ENCODE data around the gene ZNF683.

The ZNF683 gene

GRCh38 chr1:26405281-26405915, 32.8 kb upstream of the ZNF683 start:
- DNase-seq: no peak
- Histone ChIP-seq H2AFZ (ENCODE audit: low read depth, low read length) (no peak overlapping the region), H3K9ac (ENCODE audit: low read depth, low read length) (no peak overlapping the region), H3K27ac (ENCODE audit: low read length) (no peak overlapping the region), H3K4me3 (ENCODE audit: low read depth in 1 of 2, low read length in 2 of 2) (no peak overlapping the region), H3K36me3 (ENCODE audit: insufficient read depth, low read length) (no peaks in the 10 kb centered on the region), H3K9me3 (ENCODE audit: insufficient read depth, low read length, severe bottlenecking) (no peaks in the 10 kb centered on the region), H3K27me3 (ENCODE audit: insufficient read depth, low read length, poor library complexity) (peaks cover 3% of the 10 kb centered on the region), H3K4me1 (ENCODE audit: insufficient read depth, low read length) (no peaks in the 10 kb centered on the region), H3K79me2 (ENCODE audit: insufficient read depth, low read length) (no peaks in the 10 kb centered on the region), H4K20me1 (ENCODE audit: insufficient read depth, low read length) (peaks cover 3% of the 10 kb centered on the region; the same call in 1 of the 2 replicates), H3K4me2 (ENCODE audit: insufficient read depth, low read length) (no peak overlapping the region)
- no peak for ATAC-seq (ENCODE audit: insufficient read depth, low read depth)
- no peak for TF ChIP-seq EZH2 (IDR thresholded peaks at IDR 0.05; ENCODE audit: borderline replicate concordance, low read depth, low read length, severe bottlenecking)
- no peak for TF ChIP-seq CTCF (IDR thresholded peaks at IDR 0.05; ENCODE audit: borderline replicate concordance, extremely low read depth, low read length, poor library complexity, severe bottlenecking)

GRCh38 chr1:26404641-26405040, 32.1 kb upstream of the ZNF683 start:
- Histone ChIP-seq H3K27me3 (ENCODE audit: insufficient read depth, low read length, poor library complexity) (peaks cover 3% of the 10 kb centered on the region), H3K79me2 (ENCODE audit: insufficient read depth, low read length) (no peaks in the 10 kb centered on the region), H3K9me3 (ENCODE audit: insufficient read depth, low read length, severe bottlenecking) (no peaks in the 10 kb centered on the region), H3K36me3 (ENCODE audit: insufficient read depth, low read length) (no peaks in the 10 kb centered on the region), H3K4me2 (ENCODE audit: insufficient read depth, low read length) (no peak overlapping the region), H2AFZ (ENCODE audit: low read depth, low read length) (no peak overlapping the region), H3K9ac (ENCODE audit: low read depth, low read length) (no peak overlapping the region), H3K4me3 (ENCODE audit: low read depth in 1 of 2, low read length in 2 of 2) (no peak overlapping the region), H3K27ac (ENCODE audit: low read length) (no peak overlapping the region), H3K4me1 (ENCODE audit: insufficient read depth, low read length) (no peaks in the 10 kb centered on the region), H4K20me1 (ENCODE audit: insufficient read depth, low read length) (peaks cover 3% of the 10 kb centered on the region; the same call in 1 of the 2 replicates)
- TF ChIP-seq EZH2 (IDR thresholded peaks at IDR 0.05; ENCODE audit: borderline replicate concordance, low read depth, low read length, severe bottlenecking): no peak
- TF ChIP-seq CTCF (IDR thresholded peaks at IDR 0.05; ENCODE audit: borderline replicate concordance, extremely low read depth, low read length, poor library complexity, severe bottlenecking): no peak
- ATAC-seq (ENCODE audit: insufficient read depth, low read depth) (no peak), DNase-seq (no peak)

GRCh38 chr1:26403656-26404055, 31.1 kb upstream of the ZNF683 start:
- no peak overlapping the region for H2AFZ ChIP-seq (ENCODE audit: low read depth, low read length)
- no peaks in the 10 kb centered on the region for H3K9me3 ChIP-seq (ENCODE audit: insufficient read depth, low read length, severe bottlenecking)
- H3K4me1 ChIP-seq (ENCODE audit: insufficient read depth, low read length): no peaks in the 10 kb centered on the region
- DNase-seq: no peak
- H3K9ac ChIP-seq (ENCODE audit: low read depth, low read length): no peak overlapping the region
- no peak overlapping the region for H3K4me3 ChIP-seq (ENCODE audit: low read depth in 1 of 2, low read length in 2 of 2)
- TF ChIP-seq CTCF (IDR thresholded peaks at IDR 0.05; ENCODE audit: borderline replicate concordance, extremely low read depth, low read length, poor library complexity, severe bottlenecking) (no peak), EZH2 (IDR thresholded peaks at IDR 0.05; ENCODE audit: borderline replicate concordance, low read depth, low read length, severe bottlenecking) (no peak)
- H3K4me2 ChIP-seq (ENCODE audit: insufficient read depth, low read length): no peak overlapping the region
- no peaks in the 10 kb centered on the region; the same call in 1 of the 2 replicates for H4K20me1 ChIP-seq (ENCODE audit: insufficient read depth, low read length)
- no peak for ATAC-seq (ENCODE audit: insufficient read depth, low read depth)
- H3K27me3 ChIP-seq (ENCODE audit: insufficient read depth, low read length, poor library complexity): peaks cover 3% of the 10 kb centered on the region
- no peak overlapping the region for H3K27ac ChIP-seq (ENCODE audit: low read length)
- H3K36me3 ChIP-seq (ENCODE audit: insufficient read depth, low read length): no peaks in the 10 kb centered on the region
- H3K79me2 ChIP-seq (ENCODE audit: insufficient read depth, low read length): no peaks in the 10 kb centered on the region

Data from DND-41 (cell line).